GM19025 (cell line): ENCODE measurements around the gene GET4.

Experiments
- ATAC-seq: cut with Tn5 transposase; IDR thresholded peaks from one replicate; pipeline ENCODE4 v1.9.1; 2021; ENCODE audit warnings: mild to moderate bottlenecking, low read depth, moderate library complexity; ENCODE audit not compliant: unreplicated experiment

The GET4 gene

GRCh38 chr7:897086-897485 is 20.7 kb downstream of the GET4 start:
- no peak for ATAC-seq

GRCh38 chr7:897771-898376 is 21.5 kb downstream of the GET4 start:
- no peak for ATAC-seq

- no peak for ATAC-seq
These were observed 22.1 kb downstream of the GET4 start for GRCh38 chr7:898460-898854.

- ATAC-seq, result no peak
These were observed 22.7 kb downstream of the GET4 start for GRCh38 chr7:898855-899681.

- no peak for ATAC-seq
These were observed 23.5 kb downstream of the GET4 start for GRCh38 chr7:899806-900205.

GRCh38 chr7:900331-901040 is 24.1 kb downstream of the GET4 start:
- no peak for ATAC-seq

GRCh38 chr7:901041-901387 is 24.7 kb downstream of the GET4 start:
- no peak for ATAC-seq

- ATAC-seq, result no peak
These were observed 25.2 kb downstream of the GET4 start for GRCh38 chr7:901388-902154.

GRCh38 chr7:902996-903395 is 26.6 kb downstream of the GET4 start:
- ATAC-seq, result no peak

GRCh38 chr7:903921-904755 is 27.8 kb downstream of the GET4 start:
- ATAC-seq, result no peak

GRCh38 chr7:904847-905246 is 28.5 kb downstream of the GET4 start:
- no peak for ATAC-seq

- no peak for ATAC-seq
These were observed 30.4 kb downstream of the GET4 start for GRCh38 chr7:906776-907157.

- ATAC-seq, result no peak
These were observed 31.0 kb downstream of the GET4 start for GRCh38 chr7:907158-907980.

GRCh38 chr7:908159-908581 is 31.8 kb downstream of the GET4 start:
- ATAC-seq, result no peak

GRCh38 chr7:908591-909357 is 32.4 kb downstream of the GET4 start:
- ATAC-seq, result peak; percentile 81

GRCh38 chr7:909358-910329 is 33.3 kb downstream of the GET4 start:
- ATAC-seq, result no peak

GRCh38 chr7:910441-910861 is 34.1 kb downstream of the GET4 start:
- no peak for ATAC-seq
